ENCODE results near the gene LCOR. TPM values are rescaled to one million over a fixed set of nuclear protein-coding genes. Genes with fewer than 3 reads are reported as not detected.

Gene LCOR
- total and polyA plus RNA-seq, 2 of the 4 experiments (the other 2 are of a cell fraction) = 3.7 to 36.9 TPM

DNA sequence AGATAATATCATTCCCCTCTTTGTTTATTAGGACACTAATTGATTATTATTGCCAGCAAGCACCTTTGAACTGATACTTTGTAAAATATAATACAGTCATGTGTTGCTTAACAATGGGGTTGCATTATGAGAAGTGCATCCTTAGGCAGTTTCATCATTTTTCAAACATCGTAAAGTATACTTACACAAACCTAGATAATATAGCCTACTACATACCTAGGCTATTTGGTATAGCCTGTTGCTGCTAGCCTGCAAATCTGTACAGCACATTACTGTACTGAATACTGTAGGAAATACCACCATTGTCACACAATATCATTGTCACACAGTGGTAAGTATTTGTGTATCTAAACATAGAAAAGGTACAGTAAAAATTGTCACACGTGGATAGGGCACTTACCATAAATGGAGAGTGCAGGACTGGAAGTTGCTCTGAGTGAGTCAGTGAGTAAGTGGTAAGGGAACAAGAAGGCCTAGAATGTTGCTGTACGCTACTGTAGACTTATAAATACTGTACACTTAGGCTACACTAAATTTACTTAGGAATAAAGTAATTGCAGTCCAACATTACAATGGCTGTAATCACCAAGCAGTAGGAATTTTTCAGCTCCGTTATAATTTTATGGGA is 70.7 kb downstream of the LCOR start:
- Histone ChIP-seq H3K9me1 (ENCODE audit: insufficient read depth, low read length) (no peaks in the 10 kb centered on the region; the same call in 1 of the 2 replicates), H3K9ac (ENCODE audit: low read depth, low read length) (no peak overlapping the region), H3K9me3 (ENCODE audit: control insufficient read depth, insufficient read depth, low read length) (no peaks in the 10 kb centered on the region), H3K14ac (replicated peaks; ENCODE audit: low read depth, low read length) (no peak overlapping the region), H3K4me2 (ENCODE audit: low read depth, low read length) (no peak overlapping the region), H2BK120ac (ENCODE audit: low read depth, low read length) (no peak overlapping the region), H4K5ac (ENCODE audit: low read depth, low read length) (no peak overlapping the region), H3K79me1 (ENCODE audit: low read depth in 1 of 2, low read length in 2 of 2) (peaks cover 26 to 55% of the 10 kb centered on the region in 2 experiments), H4K20me1 (ENCODE audit: insufficient read depth, low read length) (peaks cover 57% of the 10 kb centered on the region), H2BK15ac (ENCODE audit: low read depth, low read length) (no peak overlapping the region), H3K4me1 (ENCODE audit: control insufficient read depth, insufficient read depth, low read length) (peaks cover 2% of the 10 kb centered on the region; the same call in 1 of the 2 replicates), H3K4ac (ENCODE audit: low read depth, low read length) (no peak overlapping the region), H4K8ac (ENCODE audit: low read depth in 2 of 2, low read length in 2 of 2) (no peak overlapping the region), H2AK9ac (replicated peaks; ENCODE audit: low read depth, low read length, poor library complexity) (no peak overlapping the region), H2AK5ac (ENCODE audit: low read depth, low read length) (no peak overlapping the region), H3K4me3 (ENCODE audit: insufficient read depth, low read depth, low read length) (no peak overlapping the region), H3K27me3 (ENCODE audit: control insufficient read depth, insufficient read depth, low read length) (no peaks in the 10 kb centered on the region), H3K36me3 (ENCODE audit: control insufficient read depth, insufficient read depth, low read length) (0 out of 2 replicates have a peak, but pooled peaks cover 1% of the 10 kb centered on the region), H3K56ac (ENCODE audit: extremely low read depth, insufficient read depth, low read length) (no peak overlapping the region), H3K18ac (ENCODE audit: low read depth, low read length) (no peak overlapping the region), H3K27ac (ENCODE audit: insufficient read depth, low read length) (no peak overlapping the region), H2AFZ (replicated peaks; ENCODE audit: low read length, poor library complexity) (no peak overlapping the region), H2BK5ac (ENCODE audit: low read depth, low read length, poor library complexity, severe bottlenecking) (no peak overlapping the region), H4K91ac (ENCODE audit: insufficient read depth, low read depth, low read length) (no peak overlapping the region), H3K23ac (ENCODE audit: low read depth, low read length) (no peak overlapping the region), H2BK20ac (ENCODE audit: low read depth, low read length) (no peak overlapping the region)
- POLR2A ChIA-PET (ENCODE audit: unreplicated experiment) = no interaction called here
- no CpG with 5 or more reads among the region's 4 CpGs for WGBS, 2 experiments (ENCODE audit: extremely low coverage in 2 of 2, insufficient read length in 1 of 2)
- ATAC-seq (ENCODE audit: low read depth) (no peak), DNase-seq (no peak)
- CTCF ChIA-PET = no interaction called here
- dilution Hi-C loops (cut with HindIII; ENCODE audit: low sequenced_read_pairs, unreplicated experiment) (no loop called here), in situ Hi-C loops (cut with MboI; ENCODE audit: low sequenced_read_pairs) (no loop called here), intact Hi-C loops (cut with micrococcal nuclease) (no loop called here)
- BruUV-seq (replicated peaks) = no TSS peak
- no peak for TF ChIP-seq CEBPB (IDR thresholded peaks at IDR 0.05; ENCODE audit: low read depth, low read length)
- TF ChIP-seq SMC3 (IDR thresholded peaks at IDR 0.05; ENCODE audit: low read depth, low read length) = no peak
- no peak for TF ChIP-seq MAFK (IDR thresholded peaks at IDR 0.05; ENCODE audit: low read depth, low read length)
- no peak for TF ChIP-seq FOS (IDR thresholded peaks at IDR 0.05; ENCODE audit: low read depth, low read length)

Measured in IMR-90 (cell line).